Panc1 (cell line): ENCODE measurements around the gene RFX5.

Experiments
- TF ChIP-seq, protein P1 (sequence below): fragments of 450-650 bp; IDR thresholded peaks from 2 replicates; pipeline ENCODE4 v1.5.1; 2017; ENCODE audit warnings: mild to moderate bottlenecking
- TF ChIP-seq, protein P2 (sequence below), 2 experiments: IDR thresholded peaks; 2 replicates each; pipeline ENCODE4 v1.6.1; 2011 to 2012; ENCODE audit warnings: low read depth in 2 of 2, control low read depth in 1 of 2, low read length in 1 of 2, mild to moderate bottlenecking in 1 of 2, moderate library complexity in 1 of 2; ENCODE audit not compliant: insufficient read depth in 1 of 2

DNA sequence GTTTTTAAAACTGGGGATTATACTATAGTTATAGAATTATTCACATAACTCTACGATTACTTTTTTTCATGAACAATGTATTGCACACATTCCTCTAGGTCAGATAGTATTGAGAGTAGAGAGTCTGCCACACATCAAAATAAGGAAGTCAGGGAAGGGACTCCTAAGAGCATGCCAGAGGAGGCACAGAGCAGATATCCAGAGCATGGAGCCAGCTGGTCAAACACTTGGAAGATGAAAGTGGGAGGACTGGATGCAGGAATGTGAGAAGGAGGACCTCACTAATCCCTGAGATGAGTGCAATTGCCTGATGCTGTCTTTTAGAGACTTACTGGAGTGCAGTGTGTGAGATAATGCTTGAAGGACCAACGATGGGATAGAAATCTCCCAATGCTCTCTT, 9.6 kb upstream of the RFX5 start:
- TF ChIP-seq, protein P1, sequence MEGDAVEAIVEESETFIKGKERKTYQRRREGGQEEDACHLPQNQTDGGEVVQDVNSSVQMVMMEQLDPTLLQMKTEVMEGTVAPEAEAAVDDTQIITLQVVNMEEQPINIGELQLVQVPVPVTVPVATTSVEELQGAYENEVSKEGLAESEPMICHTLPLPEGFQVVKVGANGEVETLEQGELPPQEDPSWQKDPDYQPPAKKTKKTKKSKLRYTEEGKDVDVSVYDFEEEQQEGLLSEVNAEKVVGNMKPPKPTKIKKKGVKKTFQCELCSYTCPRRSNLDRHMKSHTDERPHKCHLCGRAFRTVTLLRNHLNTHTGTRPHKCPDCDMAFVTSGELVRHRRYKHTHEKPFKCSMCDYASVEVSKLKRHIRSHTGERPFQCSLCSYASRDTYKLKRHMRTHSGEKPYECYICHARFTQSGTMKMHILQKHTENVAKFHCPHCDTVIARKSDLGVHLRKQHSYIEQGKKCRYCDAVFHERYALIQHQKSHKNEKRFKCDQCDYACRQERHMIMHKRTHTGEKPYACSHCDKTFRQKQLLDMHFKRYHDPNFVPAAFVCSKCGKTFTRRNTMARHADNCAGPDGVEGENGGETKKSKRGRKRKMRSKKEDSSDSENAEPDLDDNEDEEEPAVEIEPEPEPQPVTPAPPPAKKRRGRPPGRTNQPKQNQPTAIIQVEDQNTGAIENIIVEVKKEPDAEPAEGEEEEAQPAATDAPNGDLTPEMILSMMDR, result no peak
- TF ChIP-seq, protein P2, sequence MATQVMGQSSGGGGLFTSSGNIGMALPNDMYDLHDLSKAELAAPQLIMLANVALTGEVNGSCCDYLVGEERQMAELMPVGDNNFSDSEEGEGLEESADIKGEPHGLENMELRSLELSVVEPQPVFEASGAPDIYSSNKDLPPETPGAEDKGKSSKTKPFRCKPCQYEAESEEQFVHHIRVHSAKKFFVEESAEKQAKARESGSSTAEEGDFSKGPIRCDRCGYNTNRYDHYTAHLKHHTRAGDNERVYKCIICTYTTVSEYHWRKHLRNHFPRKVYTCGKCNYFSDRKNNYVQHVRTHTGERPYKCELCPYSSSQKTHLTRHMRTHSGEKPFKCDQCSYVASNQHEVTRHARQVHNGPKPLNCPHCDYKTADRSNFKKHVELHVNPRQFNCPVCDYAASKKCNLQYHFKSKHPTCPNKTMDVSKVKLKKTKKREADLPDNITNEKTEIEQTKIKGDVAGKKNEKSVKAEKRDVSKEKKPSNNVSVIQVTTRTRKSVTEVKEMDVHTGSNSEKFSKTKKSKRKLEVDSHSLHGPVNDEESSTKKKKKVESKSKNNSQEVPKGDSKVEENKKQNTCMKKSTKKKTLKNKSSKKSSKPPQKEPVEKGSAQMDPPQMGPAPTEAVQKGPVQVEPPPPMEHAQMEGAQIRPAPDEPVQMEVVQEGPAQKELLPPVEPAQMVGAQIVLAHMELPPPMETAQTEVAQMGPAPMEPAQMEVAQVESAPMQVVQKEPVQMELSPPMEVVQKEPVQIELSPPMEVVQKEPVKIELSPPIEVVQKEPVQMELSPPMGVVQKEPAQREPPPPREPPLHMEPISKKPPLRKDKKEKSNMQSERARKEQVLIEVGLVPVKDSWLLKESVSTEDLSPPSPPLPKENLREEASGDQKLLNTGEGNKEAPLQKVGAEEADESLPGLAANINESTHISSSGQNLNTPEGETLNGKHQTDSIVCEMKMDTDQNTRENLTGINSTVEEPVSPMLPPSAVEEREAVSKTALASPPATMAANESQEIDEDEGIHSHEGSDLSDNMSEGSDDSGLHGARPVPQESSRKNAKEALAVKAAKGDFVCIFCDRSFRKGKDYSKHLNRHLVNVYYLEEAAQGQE (IDR thresholded peaks at IDR 0.05; ENCODE audit: insufficient read depth in 1 of 2, low read depth in 2 of 2, low read length in 1 of 2), result no peak
